GM12878 (cell line): ENCODE results near the gene NODAL.

Source experiments
- BCL11A ChIP-seq: IDR thresholded peaks from 2 replicates; pipeline ENCODE4 v1.6.1; 2011; ENCODE audit warnings: low read depth, low read length
- CEBPZ ChIP-seq: fragments of 150-350 bp; IDR thresholded peaks from 2 replicates; pipeline ENCODE4 v1.6.1; 2016; ENCODE audit warnings: low read depth, low read length
- CTCF ChIP-seq, 3 experiments: IDR thresholded peaks in 2 of 3; conservative IDR thresholded peaks in 1 of 3; 2 replicates each; pipeline ENCODE4 v1.5.1; 2011; ENCODE audit warnings: low read depth in 3 of 3, low read length in 3 of 3, mild to moderate bottlenecking in 3 of 3, control low read depth in 2 of 3, moderate library complexity in 2 of 3, inconsistent platforms in 1 of 3, mixed read lengths in 1 of 3; ENCODE audit not compliant: control insufficient read depth in 2 of 3, insufficient read depth in 1 of 3; ENCODE audit errors: extremely low read depth in 1 of 3
- EP300 ChIP-seq, 2 experiments: fragments of 150-350 bp in 1 of 2; IDR thresholded peaks; 2 replicates each; pipeline ENCODE4 v1.6.1; 2011 to 2012; ENCODE audit warnings: low read depth in 2 of 2, low read length in 2 of 2, borderline replicate concordance in 1 of 2, improper control_type of control experiment in 1 of 2, inconsistent platforms in 1 of 2; ENCODE audit not compliant: control insufficient read depth in 1 of 2
- EZH2 ChIP-seq: IDR thresholded peaks from 2 replicates; pipeline ENCODE4 v1.6.1; 2012; ENCODE audit warnings: low read depth, mild to moderate bottlenecking, control low read depth, inconsistent platforms, low read length, borderline replicate concordance; ENCODE audit not compliant: control insufficient read depth
- FOS ChIP-seq: IDR thresholded peaks from 3 replicates; pipeline ENCODE4 v1.6.1; 2011; ENCODE audit warnings: borderline replicate concordance; ENCODE audit not compliant: insufficient read length; ENCODE audit errors: extremely low read depth
- RAD21 ChIP-seq: IDR thresholded peaks from 2 replicates; pipeline ENCODE4 v1.6.1; 2011; ENCODE audit warnings: mild to moderate bottlenecking, low read depth, low read length, moderate library complexity; ENCODE audit not compliant: insufficient read depth
- TCF7 ChIP-seq: IDR thresholded peaks from 2 replicates; pipeline ENCODE4 v1.6.1; 2014; ENCODE audit warnings: antibody characterized with exemption, borderline replicate concordance
- TF ChIP-seq, protein P1 (sequence below): IDR thresholded peaks from 2 replicates; pipeline ENCODE4 v1.6.1; 2011; ENCODE audit warnings: low read depth, mild to moderate bottlenecking, low read length, moderate library complexity, borderline replicate concordance; ENCODE audit errors: extremely low read depth

GRCh38 chr10:70425096-70425495, 16.4 kb downstream of the NODAL start:
- TF ChIP-seq CTCF (IDR thresholded peaks at IDR 0.05 in 2 of 3, conservative IDR thresholded peaks at IDR 0.05 in 1 of 3; ENCODE audit: control insufficient read depth in 2 of 3, extremely low read depth in 1 of 3, insufficient read depth in 1 of 3, low read depth in 3 of 3, low read length in 3 of 3) (no peak), EZH2 (no peak), TCF7 (no peak), EP300 (IDR thresholded peaks at IDR 0.05; ENCODE audit: borderline replicate concordance in 1 of 2, control insufficient read depth in 1 of 2, low read depth in 2 of 2, low read length in 2 of 2) (no peak), FOS (no peak), RAD21 (no peak), CEBPZ (no peak), BCL11A (no peak)
- TF ChIP-seq, protein P1, sequence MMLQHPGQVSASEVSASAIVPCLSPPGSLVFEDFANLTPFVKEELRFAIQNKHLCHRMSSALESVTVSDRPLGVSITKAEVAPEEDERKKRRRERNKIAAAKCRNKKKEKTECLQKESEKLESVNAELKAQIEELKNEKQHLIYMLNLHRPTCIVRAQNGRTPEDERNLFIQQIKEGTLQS = no peak
